Measurements from ENCODE around the gene AMN1. TPM values are rescaled to one million over a fixed set of nuclear protein-coding genes. Genes with fewer than 3 reads are reported as not detected.

The AMN1 gene
- total RNA-seq, 2 experiments from 2014 or later = 12.6 to 20.1 TPM

- intact Hi-C loops (cut with micrococcal nuclease; ENCODE audit: unreplicated experiment) = loop anchor here (1.0 kb wide), 1 partner anchor 86 kb away; no protein-coding TSS in a partner anchor
- TF ChIP-seq CTCF (conservative IDR thresholded peaks at IDR 0.05; ENCODE audit: low read length) (no peak; the same call in 1 of the 2 replicates), EZH2phosphoT487 (IDR thresholded peaks at IDR 0.05; ENCODE audit: borderline replicate concordance, low read depth, low read length) (no peak)
- CTCF ChIA-PET (ENCODE audit: unreplicated experiment) = no interaction called here
- H3K9me3 ChIP-seq (ENCODE audit: low read length) = no peaks in the 10 kb centered on the region
- H3K4me3 ChIP-seq (ENCODE audit: low read depth, low read length, poor library complexity, severe bottlenecking) = no peak overlapping the region
- peak; percentile 68 for DNase-seq (ENCODE audit: low spot score)
- POLR2A ChIA-PET = interaction anchor here (0.6 to 1.0 kb wide), 2 partner anchors 147 to 169 kb away, joined by 3 read pairs; no protein-coding TSS in a partner anchor
- no peak overlapping the region for H3K27ac ChIP-seq (ENCODE audit: low read depth, low read length, poor library complexity, severe bottlenecking)
- no peaks in the 10 kb centered on the region for H4K20me1 ChIP-seq (ENCODE audit: insufficient read depth, low read length)
- H3K79me2 ChIP-seq (ENCODE audit: insufficient read depth, low read depth, low read length) = no peaks in the 10 kb centered on the region
- H3K36me3 ChIP-seq (ENCODE audit: insufficient read depth, low read length) = no peaks in the 10 kb centered on the region
- no TSS peak for BruUV-seq (replicated peaks)
- peaks cover 11% of the 10 kb centered on the region for H3K4me1 ChIP-seq (ENCODE audit: insufficient read depth, low read length, poor library complexity, severe bottlenecking)
- H3K9me2 ChIP-seq (ENCODE audit: insufficient read depth, low read length) = no peaks in the 10 kb centered on the region
- no peak overlapping the region; the same call in 1 of the 2 replicates for H3K4me2 ChIP-seq (ENCODE audit: low read length)
- H2AFZ ChIP-seq (ENCODE audit: low read length) = 0 out of 2 replicates have a peak overlapping the region, but pooled peaks have one; percentile 34
These were observed 39.2 kb upstream of the AMN1 start for GRCh38 chr12:31768046-31768445.

GRCh38 chr12:31765931-31766330 is 37.1 kb upstream of the AMN1 start:
- Histone ChIP-seq H4K20me1 (ENCODE audit: insufficient read depth, low read length) (no peaks in the 10 kb centered on the region), H3K4me2 (ENCODE audit: low read length) (no peak overlapping the region), H3K4me1 (ENCODE audit: insufficient read depth, low read length, poor library complexity, severe bottlenecking) (peaks cover 5% of the 10 kb centered on the region), H3K4me3 (ENCODE audit: low read depth, low read length, poor library complexity, severe bottlenecking) (no peak overlapping the region), H3K36me3 (ENCODE audit: insufficient read depth, low read length) (no peaks in the 10 kb centered on the region), H3K9me3 (ENCODE audit: low read length) (no peaks in the 10 kb centered on the region), H3K27ac (ENCODE audit: low read depth, low read length, poor library complexity, severe bottlenecking) (no peak overlapping the region), H3K9me2 (ENCODE audit: insufficient read depth, low read length) (no peaks in the 10 kb centered on the region), H2AFZ (ENCODE audit: low read length) (no peak overlapping the region), H3K79me2 (ENCODE audit: insufficient read depth, low read depth, low read length) (no peaks in the 10 kb centered on the region)
- ChIA-PET POLR2A (interaction anchor here (0.6 to 0.7 kb wide), 4 partner anchors 14 to 357 kb away, joined by 3 to 6 read pairs (median 3); no protein-coding TSS in a partner anchor), CTCF (ENCODE audit: unreplicated experiment) (no interaction called here)
- intact Hi-C loops (cut with micrococcal nuclease; ENCODE audit: unreplicated experiment) = no loop called here
- no peak for DNase-seq (ENCODE audit: low spot score)
- BruUV-seq (replicated peaks) = no TSS peak
- TF ChIP-seq EZH2phosphoT487 (IDR thresholded peaks at IDR 0.05; ENCODE audit: borderline replicate concordance, low read depth, low read length) (no peak), CTCF (conservative IDR thresholded peaks at IDR 0.05; ENCODE audit: low read length) (no peak)
